ENCODE results near the gene IGF2BP2. TPM values are rescaled to one million over a fixed set of nuclear protein-coding genes. Genes with fewer than 3 reads are reported as not detected.

Gene IGF2BP2
- total and polyA plus RNA-seq, 2 of the 13 experiments (the other 11 are each of a cell fraction or from before 2014, with no cell fraction given) = 6.5 to 46.0 TPM

GRCh38 chr3:185825639-185826481, 1.0 kb upstream of the IGF2BP2 start (continued):
- no peak for TF ChIP-seq JUNB (CRISPR knock-in tag; IDR thresholded peaks at IDR 0.05; ENCODE audit: borderline replicate concordance)
- no peak for TF ChIP-seq GLMP (CRISPR knock-in tag; IDR thresholded peaks at IDR 0.05; ENCODE audit: borderline replicate concordance)
- no peak for TF ChIP-seq TERF1 (CRISPR knock-in tag; IDR thresholded peaks at IDR 0.05)
- TF ChIP-seq PPARG (CRISPR knock-in tag; conservative IDR thresholded peaks at IDR 0.05) = no peak
- TF ChIP-seq ZNF619 (CRISPR knock-in tag; IDR thresholded peaks at IDR 0.05) = 0 out of 2 replicates have a peak, but pooled peaks have one; percentile 48
- TF ChIP-seq ZNF782 (CRISPR knock-in tag; IDR thresholded peaks at IDR 0.05; ENCODE audit: borderline replicate concordance) = no peak
- no peak for TF ChIP-seq ZNF333 (CRISPR knock-in tag; IDR thresholded peaks at IDR 0.05; ENCODE audit: borderline replicate concordance)
- no peak; the same call in 1 of the 2 replicates for TF ChIP-seq RXRA (CRISPR knock-in tag; IDR thresholded peaks at IDR 0.05)
- TF ChIP-seq ZNF207 (IDR thresholded peaks at IDR 0.05; ENCODE audit: borderline replicate concordance) = no peak
- no peak for TF ChIP-seq CTCF (CRISPR knock-in tag; IDR thresholded peaks at IDR 0.05)
- no peak for TF ChIP-seq ZFP62 (CRISPR knock-in tag; IDR thresholded peaks at IDR 0.05)
- peak; percentile 82; the same call in 1 of the 2 replicates for TF ChIP-seq MTERF4 (CRISPR knock-in tag; IDR thresholded peaks at IDR 0.05)
- 0 out of 2 replicates have a peak, but pooled peaks have one; percentile 62 for TF ChIP-seq ZNF441 (CRISPR knock-in tag; IDR thresholded peaks at IDR 0.05; ENCODE audit: borderline replicate concordance)
- TF ChIP-seq SALL1 (CRISPR knock-in tag; IDR thresholded peaks at IDR 0.05) = 0 out of 2 replicates have a peak, but pooled peaks have one; percentile 10
- TF ChIP-seq CCAR2 (optimal IDR thresholded peaks at IDR 0.05; ENCODE audit: low read depth, low read length) = no peak
- TF ChIP-seq ZBTB34 (CRISPR knock-in tag; IDR thresholded peaks at IDR 0.05) = no peak
- no peak; the same call in 1 of the 2 replicates for TF ChIP-seq TSC22D2 (CRISPR knock-in tag; IDR thresholded peaks at IDR 0.05; ENCODE audit: borderline replicate concordance)
- peak; percentile 73; the same call in 1 of the 2 replicates for TF ChIP-seq MEIS2 (CRISPR knock-in tag; IDR thresholded peaks at IDR 0.05)
- peak; percentile 71 for TF ChIP-seq PHF8 (CRISPR knock-in tag; IDR thresholded peaks at IDR 0.05)
- peak; percentile 84 for TF ChIP-seq RBFOX2 (IDR thresholded peaks at IDR 0.05; ENCODE audit: low read depth, low read length)
- TF ChIP-seq NR2F6 (IDR thresholded peaks at IDR 0.05) = no peak
- TF ChIP-seq NR2F6 (CRISPR knock-in tag; IDR thresholded peaks at IDR 0.05) = no peak; the same call in 1 of the 2 replicates
- no peak for TF ChIP-seq TRIM24 (CRISPR knock-in tag; IDR thresholded peaks at IDR 0.05)
